ENCODE measurements around the gene DARS2.
"Not testable (repeated sequence)": the region's sequence is repeated elsewhere in the genome, so short reads cannot be mapped to it uniquely, and the experiment has no call there.

DARS2 gene

GRCh38 chr1:173862146-173862768, 37.8 kb downstream of the DARS2 start:
- not testable (repeated sequence) for DNase-seq

DNA sequence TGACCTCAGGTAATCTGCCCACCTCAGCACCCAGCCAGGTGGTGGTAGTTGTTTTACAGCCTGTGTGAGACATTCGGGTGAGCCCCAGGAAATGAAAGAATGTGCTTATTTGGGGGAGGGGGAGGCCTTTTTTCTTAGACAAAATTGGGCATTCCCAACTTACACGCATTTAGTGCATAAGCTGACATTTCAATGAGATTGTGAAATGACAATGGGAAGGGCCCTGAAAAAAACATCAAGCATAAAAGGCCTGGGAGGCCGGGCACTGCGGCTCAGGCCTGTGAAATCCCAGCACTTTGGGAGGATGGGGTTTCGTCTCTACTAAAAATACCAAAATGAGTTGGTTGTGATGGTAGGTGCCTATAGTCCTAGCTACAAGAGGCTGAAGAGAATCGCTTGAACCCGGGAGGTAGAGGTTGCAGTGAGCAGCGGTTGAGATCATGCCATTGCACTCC, 38.3 kb downstream of the DARS2 start:
- no peak for DNase-seq

- DNase-seq, result no peak
These were observed 39.0 kb downstream of the DARS2 start for GRCh38 chr1:173863224-173864161.

GRCh38 chr1:173864179-173864867, 39.9 kb downstream of the DARS2 start:
- no peak for DNase-seq

GRCh38 chr1:173865468-173866164, 41.1 kb downstream of the DARS2 start:
- no peak for DNase-seq

DNA sequence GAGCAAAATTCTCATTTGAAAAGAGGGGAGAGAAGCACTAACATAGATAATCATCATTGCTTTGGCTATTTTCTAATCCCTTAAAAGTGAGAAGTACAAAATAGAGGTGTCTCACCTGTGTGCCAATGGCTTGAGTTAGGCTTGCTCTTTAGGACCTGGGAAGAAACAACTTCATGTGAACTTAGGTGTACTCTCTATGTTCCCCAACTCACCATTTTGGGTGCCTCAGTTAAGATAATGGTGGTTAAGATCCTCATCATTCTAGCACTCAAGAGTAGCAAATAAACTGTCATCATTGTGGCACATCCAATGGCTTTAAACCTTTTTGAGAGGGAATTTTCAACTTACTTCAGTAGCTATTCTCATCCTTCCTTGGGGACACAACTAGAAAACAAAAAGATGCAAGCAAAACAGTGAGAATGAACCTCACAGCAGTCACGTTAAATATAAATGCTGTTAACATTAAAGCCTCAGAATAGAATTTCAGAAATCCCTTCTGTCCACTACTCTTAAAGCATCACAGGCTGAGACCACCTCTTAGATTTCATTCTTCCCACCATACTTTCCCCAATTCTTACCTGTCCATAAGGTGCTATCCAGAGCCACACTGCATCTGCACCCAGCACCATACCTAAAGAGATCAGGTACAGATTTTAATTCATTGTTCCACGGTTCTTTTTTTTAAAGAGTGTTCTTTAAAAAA, 42.1 kb downstream of the DARS2 start:
- no peak for DNase-seq

GRCh38 chr1:173867141-173867752, 42.8 kb downstream of the DARS2 start:
- DNase-seq, result peak; percentile 45

DNA sequence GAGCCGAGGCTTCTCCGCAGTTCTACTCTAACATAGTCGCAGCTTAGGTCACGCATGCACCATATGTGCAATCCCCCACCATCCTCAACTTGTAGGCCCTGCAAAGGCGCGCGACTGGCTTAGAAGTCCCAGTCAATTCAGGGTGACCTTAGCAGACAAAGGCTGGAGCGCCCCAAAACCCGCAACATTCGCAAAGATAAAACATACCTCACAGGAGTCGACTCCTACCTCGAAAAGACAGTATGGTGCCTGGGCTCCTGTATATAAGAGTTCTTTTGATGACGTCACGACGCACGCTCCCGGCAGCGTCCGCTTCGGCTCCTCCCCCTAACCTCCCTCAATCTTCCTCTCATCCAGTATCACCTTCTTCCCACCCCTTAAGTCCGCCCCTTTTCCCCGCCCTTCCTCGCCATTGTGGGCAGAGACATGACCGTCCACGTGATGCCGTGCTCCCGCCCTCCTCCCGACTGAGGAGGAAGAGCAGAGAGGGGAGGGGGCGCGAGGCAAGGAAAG, 43.3 kb downstream of the DARS2 start, which contains the start of gene GAS5:
Gene GAS5, minus strand, starts transcription at position 237 of the 513 bp plus-strand sequence.
- peak; percentile 98 for DNase-seq

GRCh38 chr1:173868266-173869020, 44.0 kb downstream of the DARS2 start, which contains the start of gene ZBTB37:
ZBTB37 (plus strand) TSS chr1:173868380; CDS start chr1:173870226, 1,846 bp downstream.
- peak; percentile 85 for DNase-seq

DNA sequence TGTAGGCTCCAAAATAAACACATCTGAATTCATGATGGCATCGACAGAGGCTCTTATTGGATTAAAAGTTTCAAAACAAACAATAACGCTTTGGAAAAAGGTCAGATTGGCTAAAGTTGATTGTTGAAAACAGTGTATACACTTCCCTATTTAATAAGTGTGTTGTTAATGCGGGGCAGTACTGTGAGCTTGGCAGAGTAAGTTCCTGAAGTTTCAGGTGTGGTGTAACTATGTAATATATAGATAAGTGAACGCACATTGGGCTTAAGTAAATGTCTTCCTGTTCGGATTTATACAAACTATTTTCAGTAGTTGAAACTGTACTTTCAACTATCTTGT, 44.5 kb downstream of the DARS2 start:
- DNase-seq, result no peak

GRCh38 chr1:173870252-173871075, 46.0 kb downstream of the DARS2 start:
- DNase-seq, result no peak

DNA sequence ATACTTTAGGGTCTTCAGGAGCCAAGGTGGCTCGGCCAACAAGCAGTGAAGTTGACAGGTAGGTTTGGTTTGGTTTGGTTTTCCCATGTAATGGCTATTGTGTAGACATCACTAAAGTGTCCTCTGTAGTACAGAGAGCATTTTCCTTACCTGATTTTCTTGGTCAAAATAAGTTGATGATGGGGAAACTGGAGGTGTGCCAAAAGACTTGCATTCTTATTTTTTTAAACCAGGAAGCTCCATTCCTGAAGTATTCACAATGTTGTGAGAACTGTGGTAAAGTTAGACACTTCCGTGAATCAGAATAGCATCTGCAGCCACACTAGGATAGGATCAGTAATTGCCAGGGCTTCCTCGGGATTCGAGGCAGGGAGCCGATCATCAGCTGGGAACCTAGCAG, 46.6 kb downstream of the DARS2 start:
- no peak for DNase-seq

- no peak for DNase-seq
These were observed 47.0 kb downstream of the DARS2 start for GRCh38 chr1:173871500-173871899.

DNA sequence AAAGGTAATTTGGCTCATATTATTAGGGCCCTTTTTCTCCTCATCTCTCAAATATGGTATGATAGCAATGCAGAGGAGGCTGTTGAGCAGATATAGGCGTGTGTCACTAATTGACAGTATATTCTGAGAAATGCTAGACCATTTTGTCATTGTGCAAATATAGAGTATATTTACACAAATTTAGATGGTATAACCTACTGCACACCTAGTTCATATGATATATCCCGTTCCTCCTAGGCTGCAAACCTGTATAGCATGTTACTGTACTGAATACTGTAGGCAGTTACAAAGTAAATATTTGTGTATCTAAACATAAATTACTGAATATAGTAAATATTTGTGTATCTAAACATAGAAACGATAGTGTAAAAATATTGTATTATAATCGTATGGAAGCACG, 52.3 kb downstream of the DARS2 start:
- DNase-seq, result no peak

DNA sequence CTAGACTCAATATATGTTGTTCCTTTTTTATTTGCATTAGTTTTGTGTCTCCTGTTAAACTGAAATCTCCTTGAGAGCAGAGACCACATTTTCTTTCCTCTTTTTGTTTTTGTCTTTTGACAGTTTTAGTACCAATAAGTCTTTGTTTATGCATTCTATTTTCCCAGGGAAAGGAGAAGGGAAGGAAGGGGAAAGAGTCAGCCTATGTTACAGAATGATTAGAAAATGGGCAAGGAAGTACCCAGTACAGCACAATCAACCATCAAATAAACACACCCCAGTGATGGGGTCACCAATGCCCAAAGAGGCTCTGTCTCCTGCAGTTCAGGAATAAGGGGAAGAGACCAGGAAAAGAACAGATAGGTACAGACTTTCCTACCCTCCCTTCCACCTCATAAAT, 53.8 kb downstream of the DARS2 start:
- DNase-seq, result no peak

DNA sequence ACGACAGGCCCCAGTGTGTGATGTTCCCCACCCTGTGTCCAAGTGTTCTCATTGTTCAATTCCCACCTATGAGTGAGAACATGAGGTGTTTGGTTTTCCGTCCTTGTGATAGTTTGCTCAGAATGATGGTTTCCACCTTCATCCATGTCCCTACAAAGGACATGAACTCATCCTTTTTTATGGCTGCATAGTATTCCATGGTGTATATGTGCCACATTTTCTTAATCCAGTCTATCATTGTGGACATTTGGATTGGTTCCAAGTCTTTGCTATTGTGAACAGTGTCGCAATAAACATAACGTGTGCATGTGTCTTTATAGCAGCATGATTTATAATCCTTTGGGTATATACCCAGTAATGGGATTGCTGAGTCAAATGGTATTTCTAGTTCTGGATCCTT, 56.6 kb downstream of the DARS2 start:
- DNase-seq, result not testable (repeated sequence)

GRCh38 chr1:173884701-173885100, 60.2 kb downstream of the DARS2 start:
- DNase-seq, result no peak

DNA sequence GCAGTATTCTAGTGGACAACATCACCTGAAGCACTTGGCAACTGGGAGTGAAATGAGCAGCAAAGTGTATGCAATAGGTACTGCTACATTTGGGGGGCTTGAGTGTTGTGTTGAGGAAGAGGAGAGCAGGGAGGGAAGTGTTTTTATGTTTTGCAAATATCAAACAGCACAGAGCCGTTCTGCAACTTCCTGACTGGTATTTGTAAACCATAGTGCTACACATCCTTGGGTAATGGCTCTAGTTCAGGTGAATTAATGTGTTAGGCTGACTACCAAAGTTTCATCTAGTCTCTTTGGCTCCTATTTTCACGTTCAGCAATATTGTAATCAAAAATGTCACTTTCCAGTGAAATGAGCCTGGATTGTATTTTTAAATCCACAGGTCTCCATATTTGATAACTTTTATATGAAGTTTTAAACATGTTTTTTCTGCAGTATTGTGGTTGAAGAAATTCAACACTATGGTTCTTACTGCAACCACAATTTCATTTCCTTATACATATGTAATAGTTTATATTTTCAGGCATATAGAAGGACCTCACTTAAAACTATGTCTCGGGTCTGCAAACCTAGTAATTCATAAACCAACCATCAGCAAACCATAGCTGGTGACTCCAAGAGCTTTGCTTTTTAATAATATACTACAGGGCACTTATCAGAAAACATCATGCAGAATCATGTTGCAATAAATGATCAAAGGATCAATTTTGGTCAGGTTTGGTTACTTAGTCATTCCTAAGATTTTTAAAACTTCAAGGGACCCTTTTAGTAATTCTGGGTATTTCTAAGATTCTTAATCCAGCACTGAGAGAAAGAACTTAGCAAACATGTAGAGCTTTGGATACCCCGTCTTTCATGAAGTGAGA, 62.5 kb downstream of the DARS2 start:
- no peak for DNase-seq

GRCh38 chr1:173887627-173888026, 63.2 kb downstream of the DARS2 start:
- no peak for DNase-seq

Measured in effector CD4-positive, alpha-beta T cell (primary cell).